IMR-90 (cell line): Measurements from ENCODE around the gene SCGB1C2. TPM values are rescaled to one million over a fixed set of nuclear protein-coding genes. Genes with fewer than 3 reads are reported as not detected.

Source experiments
- ATAC-seq: fragments of 200-7000 bp; cut with Tn5 transposase; 2 replicates; pipeline ENCODE4 v1.9.1; 2020; ENCODE audit warnings: low read depth, mild to moderate bottlenecking, moderate library complexity
- BruUV-seq: library from RNA; stranded (reverse); fragments of 400-500 nt; replicated peaks from 2 replicates; lab custom pipeline; 2021; lab: Mats Ljungman, UMichigan
- CTCF ChIA-PET: fragments of 300-600 bp; formaldehyde crosslinking; extraction: SDS; loops from one replicate; lab custom pipeline; 2021; ENCODE audit warnings: antibody characterized with exemption; lab: Yijun Ruan, JAX
- POLR2A ChIA-PET: fragments of 300-600 bp; sonication (Branson Sonifier 250); formaldehyde crosslinking; loops from one replicate; lab custom pipeline; 2022; ENCODE audit warnings: antibody characterized with exemption; ENCODE audit not compliant: unreplicated experiment; lab: Charles Lee
- DNase-seq: peaks from one replicate; pipeline ENCODE4 v3.0.0; 2013
- H2AFZ ChIP-seq: replicated peaks from 2 replicates; pipeline ENCODE3; 2013; ENCODE audit warnings: low read length, mild to moderate bottlenecking; ENCODE audit not compliant: poor library complexity
- H2AK5ac ChIP-seq: 2 replicates; pipeline ENCODE4 v1.6.1; 2013; ENCODE audit warnings: low read depth, low read length, inconsistent platforms
- H2AK9ac ChIP-seq: replicated peaks from 2 replicates; pipeline ENCODE3; 2013; ENCODE audit warnings: mild to moderate bottlenecking, low read depth, low read length, moderate library complexity; ENCODE audit not compliant: poor library complexity
- H2BK120ac ChIP-seq: 2 replicates; pipeline ENCODE4 v1.6.1; 2013; ENCODE audit warnings: low read depth, low read length, inconsistent platforms
- H2BK15ac ChIP-seq: 3 replicates; pipeline ENCODE4 v1.6.1; 2013; ENCODE audit warnings: low read depth, low read length, inconsistent platforms
- H2BK20ac ChIP-seq: 2 replicates; pipeline ENCODE4 v1.6.1; 2013; ENCODE audit warnings: low read depth, mild to moderate bottlenecking, inconsistent platforms, low read length, moderate library complexity
- H2BK5ac ChIP-seq: 2 replicates; pipeline ENCODE4 v1.6.1; 2013; ENCODE audit warnings: mild to moderate bottlenecking, low read depth, low read length, inconsistent platforms; ENCODE audit not compliant: poor library complexity, severe bottlenecking
- H3K14ac ChIP-seq: replicated peaks from 2 replicates; pipeline ENCODE4 v1.6.1; 2013; ENCODE audit warnings: low read depth, low read length, inconsistent platforms
- H3K18ac ChIP-seq: 2 replicates; pipeline ENCODE4 v1.6.1; 2013; ENCODE audit warnings: low read depth, low read length, control low read depth
- H3K23ac ChIP-seq: 2 replicates; pipeline ENCODE4 v1.6.1; 2013; ENCODE audit warnings: low read depth, low read length, inconsistent platforms
- H3K27ac ChIP-seq: 2 replicates; pipeline ENCODE4 v1.5.1; 2013; ENCODE audit warnings: mild to moderate bottlenecking, control low read depth, low read length; ENCODE audit not compliant: insufficient read depth
- H3K27me3 ChIP-seq: 2 replicates; pipeline ENCODE4 v1.6.1; 2013; ENCODE audit warnings: low read length; ENCODE audit not compliant: control insufficient read depth, insufficient read depth
- H3K36me3 ChIP-seq: 2 replicates; pipeline ENCODE4 v1.6.1; 2013; ENCODE audit warnings: low read length, mixed read lengths; ENCODE audit not compliant: control insufficient read depth, insufficient read depth
- H3K4ac ChIP-seq: 2 replicates; pipeline ENCODE4 v1.6.1; 2013; ENCODE audit warnings: low read depth, low read length, inconsistent platforms
- H3K4me1 ChIP-seq: 2 replicates; pipeline ENCODE4 v1.6.1; 2013; ENCODE audit warnings: low read length, mixed read lengths; ENCODE audit not compliant: control insufficient read depth, insufficient read depth
- H3K4me2 ChIP-seq: 2 replicates; pipeline ENCODE4 v1.6.1; 2013; ENCODE audit warnings: low read depth, mild to moderate bottlenecking, control low read depth, low read length, moderate library complexity
- H3K4me3 ChIP-seq: 2 replicates; pipeline ENCODE4 v1.5.1; 2013; ENCODE audit warnings: low read depth, mild to moderate bottlenecking, control low read depth, low read length, moderate library complexity; ENCODE audit not compliant: insufficient read depth
- H3K56ac ChIP-seq: 2 replicates; pipeline ENCODE4 v1.6.1; 2013; ENCODE audit warnings: low read length, inconsistent platforms; ENCODE audit not compliant: insufficient read depth; ENCODE audit errors: extremely low read depth
- H3K79me1 ChIP-seq, 2 experiments: 2 replicates each; pipeline ENCODE4 v1.6.1; 2013; ENCODE audit warnings: low read length in 2 of 2, inconsistent platforms in 1 of 2, low read depth in 1 of 2
- H3K9ac ChIP-seq: 2 replicates; pipeline ENCODE4 v1.6.1; 2013; ENCODE audit warnings: low read depth, low read length, control low read depth
- H3K9me1 ChIP-seq: 2 replicates; pipeline ENCODE4 v1.6.1; 2013; ENCODE audit warnings: low read length, inconsistent platforms; ENCODE audit not compliant: insufficient read depth
- H3K9me3 ChIP-seq: 2 replicates; pipeline ENCODE4 v1.6.1; 2013; ENCODE audit warnings: low read length; ENCODE audit not compliant: control insufficient read depth, insufficient read depth
- H4K20me1 ChIP-seq: 2 replicates; pipeline ENCODE4 v1.6.1; 2013; ENCODE audit warnings: low read length, inconsistent platforms; ENCODE audit not compliant: insufficient read depth
- H4K5ac ChIP-seq: 2 replicates; pipeline ENCODE4 v1.6.1; 2013; ENCODE audit warnings: mild to moderate bottlenecking, low read depth, low read length, control low read depth
- H4K8ac ChIP-seq, 2 experiments: 2 replicates each; pipeline ENCODE4 v1.6.1; 2013; ENCODE audit warnings: low read depth in 2 of 2, low read length in 2 of 2, control low read depth in 1 of 2, inconsistent platforms in 1 of 2
- H4K91ac ChIP-seq: 2 replicates; pipeline ENCODE4 v1.6.1; 2013; ENCODE audit warnings: low read depth, low read length, inconsistent platforms; ENCODE audit not compliant: insufficient read depth
- BHLHE40 ChIP-seq: fragments of 150-350 bp; IDR thresholded peaks from 2 replicates; pipeline ENCODE4 v1.6.1; 2016; ENCODE audit warnings: mild to moderate bottlenecking, low read depth, low read length
- CEBPB ChIP-seq: IDR thresholded peaks from 2 replicates; pipeline ENCODE4 v1.6.1; 2012; ENCODE audit warnings: low read depth, low read length, improper control_type of control experiment
- CHD1 ChIP-seq: IDR thresholded peaks from 2 replicates; pipeline ENCODE4 v1.6.1; 2012; ENCODE audit warnings: low read depth, low read length, improper control_type of control experiment
- CTCF ChIP-seq: conservative IDR thresholded peaks from 2 replicates; pipeline ENCODE4 v1.5.1; 2012; ENCODE audit warnings: mild to moderate bottlenecking, low read depth, low read length, improper control_type of control experiment
- ELK1 ChIP-seq: fragments of 150-350 bp; IDR thresholded peaks from 2 replicates; pipeline ENCODE4 v1.6.1; 2016; ENCODE audit warnings: low read depth, mild to moderate bottlenecking, low read length, moderate library complexity, borderline replicate concordance
- FOS ChIP-seq: fragments of 150-350 bp; IDR thresholded peaks from 2 replicates; pipeline ENCODE4 v1.6.1; 2016; ENCODE audit warnings: low read depth, low read length
- MAFK ChIP-seq: IDR thresholded peaks from 2 replicates; pipeline ENCODE4 v1.6.1; 2012; ENCODE audit warnings: low read depth, low read length, improper control_type of control experiment
- MAZ ChIP-seq: IDR thresholded peaks from 2 replicates; pipeline ENCODE4 v1.6.1; 2012; ENCODE audit warnings: low read depth, mild to moderate bottlenecking, low read length, improper control_type of control experiment, moderate library complexity, borderline replicate concordance
- MXI1 ChIP-seq: IDR thresholded peaks from 2 replicates; pipeline ENCODE4 v1.6.1; 2012; ENCODE audit warnings: low read depth, mild to moderate bottlenecking, low read length, moderate library complexity, borderline replicate concordance
- NFE2L2 ChIP-seq: fragments of 150-350 bp; IDR thresholded peaks from 2 replicates; pipeline ENCODE4 v1.6.1; 2016; ENCODE audit warnings: low read depth, mild to moderate bottlenecking, low read length
- POLR2A ChIP-seq: IDR thresholded peaks from 2 replicates; pipeline ENCODE4 v1.6.1; 2012; ENCODE audit warnings: mild to moderate bottlenecking, low read depth, low read length
- RAD21 ChIP-seq: IDR thresholded peaks from 2 replicates; pipeline ENCODE4 v1.6.1; 2012; ENCODE audit warnings: low read length, improper control_type of control experiment
- RCOR1 ChIP-seq: IDR thresholded peaks from 2 replicates; pipeline ENCODE4 v1.6.1; 2012; ENCODE audit warnings: mild to moderate bottlenecking, low read length, improper control_type of control experiment; ENCODE audit not compliant: insufficient replicate concordance
- RFX5 ChIP-seq: IDR thresholded peaks from 2 replicates; pipeline ENCODE4 v1.8.0; 2012; ENCODE audit warnings: low read depth, mild to moderate bottlenecking, low read length, moderate library complexity
- SMC3 ChIP-seq: fragments of 150-350 bp; IDR thresholded peaks from 2 replicates; pipeline ENCODE4 v1.6.1; 2016; ENCODE audit warnings: low read depth, mild to moderate bottlenecking, antibody characterized with exemption, low read length, moderate library complexity
- USF2 ChIP-seq: fragments of 150-350 bp; IDR thresholded peaks from 2 replicates; pipeline ENCODE4 v1.6.1; 2017; ENCODE audit warnings: mild to moderate bottlenecking, antibody characterized with exemption, low read length, low read depth
- WGBS, 2 experiments: methylation state at CpG; one replicate each; pipeline versions ENCODE4 v1.1.5 to v1.1.7; 2013; ENCODE audit warnings: missing lambda C conversion rate in 2 of 2; ENCODE audit not compliant: insufficient read length in 1 of 2; ENCODE audit errors: extremely low coverage in 2 of 2; 5-methylcytosine and 5-hydroxymethylcytosine counted together
- dilution Hi-C: fragments of 300-500 bp; cut with HindIII; formaldehyde crosslinking; loops from one replicate; pipeline ENCODE4 v1.14.3; 2018; ENCODE audit warnings: low sequenced_read_pairs; ENCODE audit not compliant: unreplicated experiment
- in situ Hi-C: fragments of 300-500 bp; cut with MboI; formaldehyde crosslinking; loops from 3 replicates; pipeline ENCODE4 v1.14.3; 2019; ENCODE audit warnings: low sequenced_read_pairs, inconsistent platforms, mixed read lengths
- intact Hi-C: fragments of 100-400 bp; cut with micrococcal nuclease; formaldehyde crosslinking; loops from 2 replicates; pipeline ENCODE4 v1.10.0; 2022
- polyA plus RNA-seq, 3 experiments: library from polyadenylated mRNA; depleted of rRNA; stranded (reverse); fragments of >200 nt; gene quantifications; 2 replicates each; pipeline ENCODE4 v1.2.3, GENCODE V29; 2012; ENCODE audit warnings: low replicate concordance in 1 of 3
- total RNA-seq: library from RNA; depleted of rRNA; stranded (reverse); fragments of >200 nt; gene quantifications from 2 replicates; pipeline ENCODE4 v1.2.3, GENCODE V29; 2012

SCGB1C2 gene
- total and polyA plus RNA-seq, 2 of the 4 experiments (the other 2 are of a cell fraction), result not detected

- TF ChIP-seq RFX5 (no peak), CEBPB (no peak), CTCF (no peak), USF2 (no peak), ELK1 (no peak), BHLHE40 (no peak), RCOR1 (no peak), SMC3 (no peak), MXI1 (no peak), RAD21 (no peak), POLR2A (no peak), FOS (no peak), CHD1 (no peak), MAFK (no peak), NFE2L2 (no peak), MAZ (no peak)
- H3K9me3 ChIP-seq, result no peaks in the 10 kb centered on the region
- no peak overlapping the region for H2BK5ac ChIP-seq
- H3K4me3 ChIP-seq, result no peak overlapping the region
- no peak overlapping the region for H3K4me2 ChIP-seq
- H3K27me3 ChIP-seq, result peaks cover 11% of the 10 kb centered on the region
- H4K91ac ChIP-seq, result no peak overlapping the region
- intact Hi-C loops, result no loop called here
- H2BK120ac ChIP-seq, result no peak overlapping the region
- no peak overlapping the region for H2AK5ac ChIP-seq
- peaks cover 2% of the 10 kb centered on the region; the same call in 1 of the 2 replicates for H3K4me1 ChIP-seq
- no peak overlapping the region for H3K4ac ChIP-seq
- H2AFZ ChIP-seq, result no peak overlapping the region
- H3K9ac ChIP-seq, result no peak overlapping the region
- dilution Hi-C loops, result no loop called here
- H3K36me3 ChIP-seq, result no peaks in the 10 kb centered on the region
- CTCF ChIA-PET, result interaction anchor here (0.6 kb wide), 1 partner anchor 257 kb away, joined by 5 read pairs; no protein-coding TSS in a partner anchor
- no peak overlapping the region for H4K5ac ChIP-seq
- no peak overlapping the region for H3K18ac ChIP-seq
- H3K9me1 ChIP-seq, result no peaks in the 10 kb centered on the region
- H2BK15ac ChIP-seq, result no peak overlapping the region
- no peak overlapping the region for H3K56ac ChIP-seq
- no peaks in the 10 kb centered on the region for H3K79me1 ChIP-seq
- in situ Hi-C loops, result no loop called here
- H2BK20ac ChIP-seq, result no peak overlapping the region
- POLR2A ChIA-PET, result no interaction called here
- H3K27ac ChIP-seq, result no peak overlapping the region
- H4K20me1 ChIP-seq, result no peaks in the 10 kb centered on the region
- 61% methylated on average over 6 of the region's 11 CpGs; no CpG with 5 or more reads in 1 of the 2 experiments for WGBS, 2 experiments
- H3K23ac ChIP-seq, result no peak overlapping the region
- DNase-seq, result no peak
- no TSS peak for BruUV-seq
- H4K8ac ChIP-seq, result no peak overlapping the region
- H3K14ac ChIP-seq, result no peak overlapping the region
- no peak for ATAC-seq
- no peak overlapping the region for H2AK9ac ChIP-seq
These were observed 11.4 kb downstream of the SCGB1C2 start for GRCh38 chr17:148757-149156.
